Stromal cell of bone marrow (primary cell): Measurements from ENCODE around the gene DMD.

Experiments
- DNase-seq: peaks from one replicate; pipeline ENCODE4 v3.0.0-alpha.2; 2012; ENCODE audit warnings: low read depth

DMD gene

DNA sequence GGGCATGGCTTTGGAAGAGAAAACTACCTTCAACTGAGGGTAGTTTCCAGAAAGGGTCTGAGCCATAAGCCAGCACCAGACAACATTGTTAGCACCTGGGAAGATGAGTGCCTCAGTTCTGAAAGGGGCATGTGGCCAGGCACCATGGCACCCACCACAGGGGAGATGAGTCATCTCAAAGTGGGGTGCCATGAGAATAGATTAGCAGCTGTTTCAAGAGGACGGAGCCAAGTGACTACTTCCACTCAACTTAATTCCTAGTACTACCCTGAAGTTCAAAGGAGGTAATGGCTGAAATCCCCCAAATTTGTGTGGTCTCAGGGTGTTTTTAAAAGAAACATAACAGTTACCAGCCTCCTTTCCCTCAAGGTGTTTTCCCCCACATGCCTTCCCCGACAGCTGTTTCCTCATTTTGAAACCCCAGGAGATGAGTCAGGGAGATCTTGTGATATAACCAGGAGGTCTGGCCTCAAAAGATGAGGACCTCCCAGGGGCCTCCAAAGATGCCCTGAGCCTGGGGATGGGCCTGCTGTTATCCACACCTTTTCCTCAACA lies 2111.7 kb downstream of the DMD start:
- no peak for DNase-seq

DNA sequence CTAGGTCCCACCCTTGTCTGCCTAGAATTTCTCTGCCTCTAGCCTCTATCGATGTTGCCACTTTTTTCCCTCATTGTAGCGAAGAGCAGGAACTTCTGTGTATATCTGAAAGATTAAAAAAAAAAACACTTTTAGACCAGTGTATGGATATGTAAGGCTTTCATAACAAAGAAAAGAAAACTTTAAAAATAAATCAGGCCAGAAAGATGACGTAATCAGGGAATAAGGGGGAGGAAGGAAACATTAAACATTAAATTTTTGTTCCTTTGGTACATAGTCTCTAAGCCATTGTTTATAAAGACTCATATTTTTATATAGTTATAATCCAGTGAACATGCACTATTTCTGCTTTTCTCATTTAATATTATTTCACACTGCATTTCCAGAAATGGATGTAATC lies 2113.3 kb downstream of the DMD start:
- DNase-seq = no peak

DNA sequence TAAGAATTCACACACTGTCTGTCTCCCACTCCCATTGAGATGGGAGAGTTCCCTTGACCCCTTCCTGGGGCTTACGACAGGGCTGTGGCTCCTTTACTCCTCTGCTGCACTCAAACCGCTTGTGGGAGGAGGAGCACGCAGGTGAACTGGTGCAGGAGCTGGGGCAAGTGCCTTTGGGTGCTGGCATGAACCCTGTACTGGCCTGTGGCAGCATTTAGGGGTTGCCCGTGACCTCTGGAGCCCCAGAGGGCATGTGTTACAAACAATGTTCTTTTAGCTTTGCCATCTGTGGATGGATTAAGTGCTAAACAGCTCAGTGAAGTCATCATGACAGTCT lies 2117.7 kb downstream of the DMD start:
- DNase-seq = no peak

- DNase-seq = no peak
Observed at GRCh38 chrX:31092970-31093638, 2118.2 kb downstream of the DMD start.

DNA sequence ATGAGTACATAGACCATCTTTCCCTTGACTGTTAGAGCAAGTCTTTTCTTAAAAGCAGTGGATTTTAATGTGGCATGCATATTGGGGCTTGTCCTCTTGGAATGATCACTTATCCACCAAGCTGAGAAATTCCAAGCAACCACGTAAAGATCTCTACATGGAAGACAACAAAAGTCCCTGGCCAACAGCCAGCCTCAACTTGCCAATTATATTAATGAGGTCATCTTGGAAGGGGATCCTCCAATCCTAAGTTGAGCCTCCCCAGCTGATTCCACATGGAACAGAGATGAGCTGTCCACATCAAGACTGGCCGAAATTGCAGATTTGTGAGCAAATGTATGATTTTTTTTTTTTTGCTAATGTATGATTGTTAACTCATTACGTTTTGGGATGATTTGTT lies 2118.9 kb downstream of the DMD start:
- DNase-seq = no peak

- DNase-seq = no peak
Observed at GRCh38 chrX:31091819-31092218, 2119.5 kb downstream of the DMD start.

DNA sequence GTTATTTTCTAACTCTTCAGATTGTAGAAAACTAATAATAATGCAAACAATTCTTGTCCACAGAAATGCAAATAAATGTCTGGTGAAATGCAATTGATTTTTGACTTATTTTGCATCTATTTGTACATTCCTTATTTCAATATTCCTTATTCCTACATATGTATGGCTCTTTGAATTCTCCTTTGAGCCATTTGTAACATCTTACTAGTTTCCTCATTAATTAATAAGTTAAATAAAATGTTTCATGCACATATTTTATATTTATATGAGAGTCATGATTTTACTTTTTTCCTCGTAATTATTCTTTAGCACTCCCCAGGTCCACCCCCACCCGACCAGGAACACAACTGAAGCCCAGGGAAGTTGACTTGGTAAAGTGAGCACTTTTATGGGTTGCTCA lies 2136.8 kb downstream of the DMD start:
- DNase-seq = no peak

- no peak for DNase-seq
Observed at GRCh38 chrX:31071725-31072124, 2139.6 kb downstream of the DMD start, which contains the start of gene FTHL17. Gene FTHL17 (minus strand): TSS chrX:31072041. CDS start chrX:31071953, 88 bp downstream.

DNA sequence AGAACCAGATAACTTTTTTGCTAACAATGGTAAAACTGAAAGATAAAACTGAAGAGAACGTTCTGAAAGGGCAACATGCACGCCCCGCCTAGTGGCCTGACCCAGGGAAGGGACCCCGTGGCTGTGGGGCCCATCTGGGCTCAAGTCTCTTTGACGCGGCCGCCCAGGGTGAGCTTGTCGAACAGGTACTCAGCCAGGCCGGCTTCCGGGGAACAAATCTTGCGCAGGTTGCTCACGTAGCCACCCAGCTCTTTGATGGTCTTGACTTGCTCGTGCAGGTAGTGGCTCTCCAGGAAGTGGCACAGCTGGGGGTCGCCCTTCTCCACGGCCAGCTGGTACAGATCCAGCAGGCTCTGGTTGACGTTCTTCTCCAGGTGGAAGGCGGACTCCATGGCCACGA lies 2140.1 kb downstream of the DMD start:
- DNase-seq = no peak

- no peak for DNase-seq
Observed at GRCh38 chrX:31070057-31070468, 2141.3 kb downstream of the DMD start.
